Astrocyte of the cerebellum (primary cell): ENCODE data around the gene CDC73.
"Not testable (repeated sequence)": the region's sequence is repeated elsewhere in the genome, so short reads cannot be mapped to it uniquely, and the experiment has no call there.

ENCODE experiments used
- DNase-seq: peaks from one replicate; pipeline ENCODE4 v3.0.0-alpha.2; 2011; ENCODE audit warnings: low read depth
- H3K4me3 ChIP-seq: 2 replicates; pipeline ENCODE4 v1.5.1; 2011; ENCODE audit warnings: mild to moderate bottlenecking, low read depth, low read length, moderate library complexity
- in situ Hi-C: cut with HindIII; loops from 2 replicates; pipeline ENCODE4 v1.10.0; 2017; ENCODE audit warnings: low sequenced_read_pairs
- TF ChIP-seq, protein P1 (sequence below): IDR thresholded peaks from 2 replicates; pipeline ENCODE4 v1.5.1; 2012; ENCODE audit warnings: low read length, low read depth, moderate library complexity, mild to moderate bottlenecking; ENCODE audit errors: missing control alignments

The CDC73 gene

DNA sequence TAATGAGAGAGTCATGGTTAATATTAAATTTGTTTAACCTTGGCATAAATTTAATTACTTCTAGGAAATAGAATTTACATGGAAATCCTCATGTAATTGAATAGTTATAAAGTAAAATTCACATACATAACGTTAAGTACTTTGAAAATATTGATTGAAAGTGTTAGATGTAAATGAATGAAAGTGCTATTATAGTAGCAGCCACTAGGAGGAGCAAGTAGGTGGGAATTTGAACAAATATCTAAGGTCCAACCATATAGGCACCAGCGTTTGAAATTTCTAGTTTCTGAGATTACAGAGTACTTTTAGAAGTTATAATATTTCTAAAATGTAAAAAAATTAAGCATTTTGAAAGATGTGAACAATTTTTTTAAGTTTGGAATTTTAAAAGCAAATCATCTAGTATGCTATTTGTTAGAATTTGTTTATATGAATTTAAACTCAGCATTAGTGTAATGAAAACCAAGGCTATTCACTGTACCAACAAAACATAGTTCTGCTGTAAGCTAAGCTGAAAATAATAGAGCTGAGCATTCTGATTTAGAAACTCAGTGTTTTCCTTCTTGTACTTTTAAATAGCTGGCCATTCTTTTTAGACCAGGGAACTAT, 61.3 kb downstream of the CDC73 start:
- no peak overlapping the region for H3K4me3 ChIP-seq
- TF ChIP-seq, protein P1, sequence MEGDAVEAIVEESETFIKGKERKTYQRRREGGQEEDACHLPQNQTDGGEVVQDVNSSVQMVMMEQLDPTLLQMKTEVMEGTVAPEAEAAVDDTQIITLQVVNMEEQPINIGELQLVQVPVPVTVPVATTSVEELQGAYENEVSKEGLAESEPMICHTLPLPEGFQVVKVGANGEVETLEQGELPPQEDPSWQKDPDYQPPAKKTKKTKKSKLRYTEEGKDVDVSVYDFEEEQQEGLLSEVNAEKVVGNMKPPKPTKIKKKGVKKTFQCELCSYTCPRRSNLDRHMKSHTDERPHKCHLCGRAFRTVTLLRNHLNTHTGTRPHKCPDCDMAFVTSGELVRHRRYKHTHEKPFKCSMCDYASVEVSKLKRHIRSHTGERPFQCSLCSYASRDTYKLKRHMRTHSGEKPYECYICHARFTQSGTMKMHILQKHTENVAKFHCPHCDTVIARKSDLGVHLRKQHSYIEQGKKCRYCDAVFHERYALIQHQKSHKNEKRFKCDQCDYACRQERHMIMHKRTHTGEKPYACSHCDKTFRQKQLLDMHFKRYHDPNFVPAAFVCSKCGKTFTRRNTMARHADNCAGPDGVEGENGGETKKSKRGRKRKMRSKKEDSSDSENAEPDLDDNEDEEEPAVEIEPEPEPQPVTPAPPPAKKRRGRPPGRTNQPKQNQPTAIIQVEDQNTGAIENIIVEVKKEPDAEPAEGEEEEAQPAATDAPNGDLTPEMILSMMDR: peak; percentile 67
- in situ Hi-C loops: loop anchor here (25.0 kb wide), 1 partner anchor 1104 kb away; no protein-coding TSS in a partner anchor
- DNase-seq: peak; percentile 50

DNA sequence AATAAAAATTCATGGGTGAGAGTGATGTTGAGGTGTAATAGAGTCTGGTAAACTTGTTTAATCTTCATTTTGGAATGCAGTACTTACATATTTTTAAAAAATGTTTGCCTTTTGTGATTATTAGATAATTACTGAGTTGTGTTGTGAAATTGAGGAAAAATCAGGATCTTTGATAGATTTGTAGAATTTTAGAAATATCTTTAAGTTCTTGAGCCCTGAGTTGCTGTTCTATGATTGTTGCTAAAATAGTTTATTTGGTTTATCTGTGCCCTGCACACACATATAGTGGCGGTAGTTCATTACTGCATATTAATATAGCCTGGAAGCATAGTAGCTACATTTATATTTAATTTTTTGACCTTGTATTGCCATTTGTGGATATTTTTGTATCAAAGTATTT, 62.9 kb downstream of the CDC73 start:
- no peak overlapping the region for H3K4me3 ChIP-seq
- TF ChIP-seq, protein P1: no peak
- no peak for DNase-seq
- in situ Hi-C loops: loop anchor here (25.0 kb wide), 1 partner anchor 1103 kb away; no protein-coding TSS in a partner anchor

DNA sequence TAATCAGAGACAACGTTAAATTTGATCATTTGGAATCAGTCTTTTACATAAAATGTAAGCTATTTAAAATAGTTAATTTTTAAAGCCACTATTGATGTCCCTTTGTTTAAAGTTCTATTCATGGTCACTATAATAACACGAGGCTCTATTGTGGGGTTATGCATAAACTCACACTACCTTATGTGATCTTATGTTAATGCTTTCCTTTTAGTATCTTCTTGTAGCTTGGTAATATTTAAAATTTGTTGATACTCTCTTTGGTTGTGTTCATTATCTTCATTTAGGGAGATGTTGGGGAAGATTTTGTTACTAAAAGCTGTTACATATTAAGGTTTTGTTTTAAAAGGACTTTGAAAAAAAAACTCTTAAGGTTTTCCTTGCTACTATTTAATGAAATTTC, 63.4 kb downstream of the CDC73 start:
- in situ Hi-C loops: loop anchor here (25.0 kb wide), 1 partner anchor 1102 kb away; no protein-coding TSS in a partner anchor
- no peak overlapping the region for H3K4me3 ChIP-seq
- no peak for DNase-seq
- TF ChIP-seq, protein P1: no peak

DNA sequence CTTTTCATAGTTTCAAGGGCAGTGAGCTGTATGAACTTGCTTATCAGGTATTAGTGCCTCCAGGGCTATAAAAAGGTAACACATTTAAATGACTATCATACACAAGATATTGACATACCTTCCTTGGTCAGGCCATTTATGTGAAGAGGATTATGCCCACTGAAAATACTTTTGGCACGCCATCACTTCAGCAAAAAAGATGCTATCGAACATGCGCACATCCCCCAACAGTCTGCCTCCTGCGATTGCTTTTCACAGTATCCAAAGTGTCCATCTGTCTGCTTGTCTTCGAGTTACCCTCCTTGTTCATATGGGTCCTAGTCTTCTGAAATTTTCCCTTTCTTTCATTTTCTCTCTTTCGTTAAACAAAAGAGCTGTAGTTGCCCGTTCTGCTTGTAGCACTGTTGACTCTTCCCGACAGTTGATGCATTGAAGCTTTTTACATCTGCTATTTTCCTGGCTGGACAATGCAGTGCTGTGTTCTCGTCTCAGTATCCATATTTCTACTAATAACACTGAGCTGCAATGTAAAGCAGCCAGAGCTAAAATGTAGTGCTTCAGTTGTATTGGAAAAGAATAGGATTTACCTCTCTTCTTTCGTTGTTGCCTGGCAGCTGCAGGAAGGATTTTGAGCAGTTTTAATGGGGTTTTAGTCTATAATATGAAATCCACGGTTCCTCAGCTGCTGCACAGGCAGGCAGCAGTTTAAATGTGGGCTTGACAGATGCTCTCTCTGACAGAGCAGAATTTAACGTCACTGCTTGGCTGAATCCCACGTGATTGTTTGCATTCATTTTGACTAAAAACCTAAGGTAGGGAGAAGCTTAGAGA, 64.3 kb downstream of the CDC73 start, which contains the start of gene B3GALT2:
Gene B3GALT2 (minus strand): TSS at position 713 of the 831 bp plus-strand sequence. CDS start 5,051 bp downstream, outside the sequence.
- DNase-seq: no peak
- TF ChIP-seq, protein P1: no peak
- peak within 1 kb of the TSS; percentile 11 for H3K4me3 ChIP-seq
- in situ Hi-C loops: loop anchor here (25.0 kb wide), 1 partner anchor 1101 kb away; no protein-coding TSS in a partner anchor

GRCh38 chr1:193187114-193187513, 65.3 kb downstream of the CDC73 start:
- no peak overlapping the region for H3K4me3 ChIP-seq
- in situ Hi-C loops: loop anchor here (25.0 kb wide), 1 partner anchor 1100 kb away; no protein-coding TSS in a partner anchor
- DNase-seq: no peak

GRCh38 chr1:193188915-193189314, 67.1 kb downstream of the CDC73 start:
- DNase-seq, H3K4me3 ChIP-seq: not testable (repeated sequence)
- in situ Hi-C loops: loop anchor here (25.0 kb wide), 1 partner anchor 1098 kb away; no protein-coding TSS in a partner anchor

More at GRCh38 chr1:193187114-193187513, 65.3 kb downstream of the CDC73 start:
- TF ChIP-seq, protein P1: no peak
